ENCODE data around the gene COL5A1. TPM values are rescaled to one million over a fixed set of nuclear protein-coding genes. Genes with fewer than 3 reads are reported as not detected.

Gene COL5A1
- total RNA-seq, 2 donors from 2014 or later: not detected

DNA sequence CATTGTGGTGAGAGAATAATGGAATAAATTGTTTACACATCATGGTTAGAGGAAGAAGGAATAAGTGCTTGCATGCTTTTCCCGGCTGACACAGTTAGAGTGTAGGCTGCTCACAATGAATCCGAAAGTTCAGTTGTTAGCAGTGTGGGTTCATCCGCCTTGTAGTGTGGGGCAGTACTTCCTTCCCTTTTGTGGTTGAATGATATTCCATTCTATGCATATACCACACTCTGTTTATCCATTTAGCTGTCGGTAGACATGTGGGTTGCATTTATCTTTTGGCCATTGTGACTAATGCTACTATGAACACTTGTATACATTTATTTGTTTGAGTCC lies 84.0 kb downstream of the COL5A1 start:
- Mint-ChIP-seq H3K27ac (no peak overlapping the region), H3K4me3 (no peak overlapping the region), H3K27me3 (peaks cover 3 to 11% of the 10 kb centered on the region in 2 donors), H3K4me1 (ENCODE audit: low read depth in 2 of 2) (peaks cover 0 to 7% of the 10 kb centered on the region in 2 donors), H3K36me3 (no peaks in the 10 kb centered on the region), H3K9me3 (no peaks in the 10 kb centered on the region)
- no peak for DNase-seq (ENCODE audit: low spot score)
- no peak for ATAC-seq

DNA sequence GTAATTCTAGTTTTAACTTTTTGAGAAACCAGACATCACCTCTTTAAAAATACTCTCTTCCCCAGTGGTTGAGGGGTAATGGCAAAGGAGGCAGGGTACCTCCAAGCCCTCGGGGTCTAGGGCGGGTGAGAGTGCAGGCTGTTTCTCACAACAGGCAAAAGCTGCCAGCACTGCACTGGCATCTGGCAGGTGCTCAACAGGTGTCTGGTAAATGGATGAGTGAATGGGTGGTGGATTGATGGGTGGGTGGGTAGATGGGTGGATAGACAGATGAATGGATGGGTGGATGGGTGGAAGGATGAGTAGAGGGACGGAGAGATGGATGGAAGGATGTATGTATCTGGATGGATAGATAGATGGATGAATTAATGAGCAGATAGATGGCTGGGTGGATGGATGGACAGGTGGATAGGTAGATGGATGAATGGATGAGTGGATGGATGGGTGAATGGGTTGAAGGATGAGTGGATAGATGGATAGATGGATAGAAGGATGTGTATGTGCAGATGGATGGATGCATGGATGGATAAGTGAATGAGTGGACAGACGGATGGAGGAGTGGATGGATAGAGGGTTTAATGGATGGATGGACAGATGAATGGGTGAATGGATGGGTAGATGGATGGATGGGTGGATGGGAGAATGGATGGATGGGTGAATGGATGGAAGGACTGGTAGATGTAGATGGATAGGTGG lies 84.6 kb downstream of the COL5A1 start:
- no peak for ATAC-seq
- no peaks in the 10 kb centered on the region for H3K36me3 Mint-ChIP-seq
- DNase-seq (ENCODE audit: low spot score): no peak
- no peaks in the 10 kb centered on the region for H3K9me3 Mint-ChIP-seq
- H3K27ac Mint-ChIP-seq: no peak overlapping the region
- H3K4me3 Mint-ChIP-seq: no peak overlapping the region
- H3K4me1 Mint-ChIP-seq (ENCODE audit: low read depth in 2 of 2): peaks cover 0 to 7% of the 10 kb centered on the region in 2 donors
- peaks cover 3 to 11% of the 10 kb centered on the region in 2 donors for H3K27me3 Mint-ChIP-seq

DNA sequence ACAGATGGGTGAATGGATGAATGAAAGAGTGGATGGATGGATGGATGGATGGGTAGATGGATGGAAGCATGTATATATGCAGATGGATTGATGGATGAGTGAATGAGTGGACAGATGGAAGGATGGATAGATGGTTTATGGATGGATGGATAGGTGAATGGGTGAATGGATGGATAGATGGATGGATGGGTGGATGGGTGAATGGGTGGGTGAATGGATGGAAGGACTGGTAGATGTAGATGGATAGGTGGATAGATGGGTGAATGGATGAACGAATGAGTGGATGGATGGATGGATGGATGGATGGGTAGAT lies 85.1 kb downstream of the COL5A1 start:
- Mint-ChIP-seq H3K4me3 (no peak overlapping the region), H3K9me3 (no peaks in the 10 kb centered on the region), H3K27me3 (peaks cover 3 to 11% of the 10 kb centered on the region in 2 donors), H3K4me1 (ENCODE audit: low read depth in 2 of 2) (peaks cover 0 to 7% of the 10 kb centered on the region in 2 donors), H3K27ac (no peak overlapping the region), H3K36me3 (no peaks in the 10 kb centered on the region)
- ATAC-seq (no peak), DNase-seq (ENCODE audit: low spot score) (no peak)

DNA sequence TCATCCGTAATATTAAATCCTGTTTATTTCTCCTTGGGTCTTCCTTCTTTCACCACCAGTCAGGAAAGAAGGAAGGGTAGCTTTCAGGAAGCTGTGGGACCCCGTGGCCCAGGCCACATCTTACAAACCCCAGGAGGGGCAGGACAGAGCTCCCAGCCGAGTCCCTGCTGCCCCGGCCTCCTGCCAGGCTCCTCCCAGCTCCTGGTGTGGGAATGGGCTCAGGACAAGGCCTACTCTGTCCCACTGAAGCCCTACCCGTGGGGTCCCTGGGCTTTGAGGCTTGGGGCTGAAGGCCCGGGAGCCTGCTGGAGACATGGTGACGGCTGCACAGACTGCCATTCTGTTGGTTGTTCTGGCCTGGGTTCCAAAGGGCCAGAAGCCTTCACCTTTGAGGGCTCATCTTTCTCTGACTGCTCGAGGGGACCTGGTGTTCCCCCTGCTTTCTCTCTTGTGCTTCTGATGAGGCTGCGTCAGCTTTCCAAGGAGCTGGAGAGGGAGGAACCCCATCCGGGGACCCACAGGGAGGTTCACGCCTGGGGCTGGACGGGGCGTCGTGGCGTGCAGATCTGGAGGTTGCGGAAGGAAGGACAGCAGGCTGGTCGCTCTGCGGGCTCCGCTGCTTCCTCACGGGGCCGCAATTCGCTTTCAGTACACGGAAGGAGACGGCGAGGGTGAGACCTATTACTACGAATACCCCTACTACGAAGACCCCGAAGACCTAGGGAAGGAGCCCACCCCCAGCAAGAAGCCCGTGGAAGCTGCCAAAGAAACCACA lies 86.6 kb downstream of the COL5A1 start:
- Mint-ChIP-seq H3K4me1 (ENCODE audit: low read depth in 2 of 2) (peaks cover 0 to 4% of the 10 kb centered on the region in 2 donors), H3K36me3 (no peaks in the 10 kb centered on the region), H3K4me3 (no peak overlapping the region), H3K27ac (no peak overlapping the region), H3K27me3 (peaks cover 0 to under 1% of the 10 kb centered on the region in 2 donors), H3K9me3 (no peaks in the 10 kb centered on the region)
- DNase-seq (ENCODE audit: low spot score) (no peak), ATAC-seq (no peak)

DNA sequence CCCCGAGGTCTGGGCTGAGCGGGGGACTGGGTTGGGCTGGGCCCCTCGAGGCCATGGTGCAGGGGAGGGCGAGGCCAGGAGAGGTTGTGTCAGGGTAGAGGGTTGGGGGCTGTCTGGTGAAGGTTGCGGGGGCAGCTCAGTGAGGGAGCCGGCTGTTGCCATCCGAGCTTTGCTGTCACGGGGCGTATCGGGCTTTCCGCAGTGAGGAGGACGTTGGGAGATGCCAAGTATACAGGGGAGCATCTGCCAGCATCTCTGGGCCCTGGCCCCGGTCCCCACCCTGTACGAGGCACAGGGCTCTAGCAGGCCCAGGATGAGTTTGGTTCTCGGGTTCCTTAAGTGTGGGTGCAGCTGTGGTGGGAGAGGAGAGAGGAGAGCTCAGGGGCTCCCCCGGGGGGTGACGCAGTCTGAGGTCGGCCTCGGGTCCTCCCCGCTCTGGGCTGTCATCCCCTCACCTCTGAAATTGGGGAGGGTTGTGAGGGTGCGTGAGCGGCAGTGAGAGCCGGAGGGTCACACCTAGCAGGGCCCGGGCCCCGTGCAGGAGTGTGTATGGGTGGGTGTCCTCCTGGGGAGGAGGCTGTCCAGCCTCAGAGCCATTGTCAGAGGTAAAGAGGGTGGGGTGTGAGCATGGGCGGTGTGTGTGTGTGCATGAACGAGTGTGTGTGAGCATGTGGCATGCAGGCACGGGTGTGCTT lies 87.3 kb downstream of the COL5A1 start:
- no peak for DNase-seq (ENCODE audit: low spot score)
- H3K27me3 Mint-ChIP-seq: no peaks in the 10 kb centered on the region
- H3K27ac Mint-ChIP-seq: no peak overlapping the region
- no peak overlapping the region for H3K4me3 Mint-ChIP-seq
- H3K36me3 Mint-ChIP-seq: no peaks in the 10 kb centered on the region
- no peak for ATAC-seq
- no peaks in the 10 kb centered on the region for H3K9me3 Mint-ChIP-seq
- H3K4me1 Mint-ChIP-seq (ENCODE audit: low read depth in 2 of 2): peaks cover 0 to 4% of the 10 kb centered on the region in 2 donors

DNA sequence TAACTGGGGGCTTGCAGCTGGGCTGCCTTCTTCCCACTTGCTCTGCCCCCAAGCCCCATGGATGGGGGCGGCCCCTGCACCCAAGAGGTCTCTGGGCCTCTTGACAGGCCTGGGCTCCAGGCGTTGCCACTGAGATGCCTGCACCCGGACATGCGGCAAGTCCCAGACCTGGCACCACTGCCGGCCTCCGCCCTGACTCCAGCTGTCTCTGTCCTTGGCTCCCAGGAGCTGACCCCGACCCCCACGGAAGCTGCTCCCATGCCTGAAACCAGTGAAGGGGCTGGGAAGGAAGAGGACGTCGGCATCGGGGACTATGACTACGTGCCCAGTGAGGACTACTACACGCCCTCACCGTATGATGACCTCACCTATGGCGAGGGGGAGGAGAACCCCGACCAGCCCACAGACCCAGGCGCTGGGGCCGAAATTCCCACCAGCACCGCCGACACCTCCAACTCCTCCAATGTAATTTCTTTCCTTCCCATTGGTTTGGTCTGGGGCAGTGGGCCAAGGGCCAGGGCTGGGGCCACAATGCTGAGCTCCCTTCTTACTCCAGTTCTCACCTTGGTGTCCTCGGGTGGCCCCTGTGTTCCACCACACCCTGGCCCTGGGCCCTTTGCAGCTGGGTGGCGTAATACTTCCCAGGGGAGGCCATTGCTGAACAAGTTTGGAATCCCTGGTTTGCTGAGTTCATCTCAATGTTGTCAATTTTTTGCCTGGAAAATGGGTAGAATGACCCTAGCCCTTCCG lies 88.6 kb downstream of the COL5A1 start:
- DNase-seq (ENCODE audit: low spot score) (no peak), ATAC-seq (no peak)
- Mint-ChIP-seq H3K4me1 (ENCODE audit: low read depth in 2 of 2) (peaks cover 0 to 4% of the 10 kb centered on the region in 2 donors), H3K9me3 (no peaks in the 10 kb centered on the region), H3K27me3 (no peaks in the 10 kb centered on the region), H3K36me3 (no peaks in the 10 kb centered on the region), H3K27ac (no peak overlapping the region), H3K4me3 (no peak overlapping the region)

DNA sequence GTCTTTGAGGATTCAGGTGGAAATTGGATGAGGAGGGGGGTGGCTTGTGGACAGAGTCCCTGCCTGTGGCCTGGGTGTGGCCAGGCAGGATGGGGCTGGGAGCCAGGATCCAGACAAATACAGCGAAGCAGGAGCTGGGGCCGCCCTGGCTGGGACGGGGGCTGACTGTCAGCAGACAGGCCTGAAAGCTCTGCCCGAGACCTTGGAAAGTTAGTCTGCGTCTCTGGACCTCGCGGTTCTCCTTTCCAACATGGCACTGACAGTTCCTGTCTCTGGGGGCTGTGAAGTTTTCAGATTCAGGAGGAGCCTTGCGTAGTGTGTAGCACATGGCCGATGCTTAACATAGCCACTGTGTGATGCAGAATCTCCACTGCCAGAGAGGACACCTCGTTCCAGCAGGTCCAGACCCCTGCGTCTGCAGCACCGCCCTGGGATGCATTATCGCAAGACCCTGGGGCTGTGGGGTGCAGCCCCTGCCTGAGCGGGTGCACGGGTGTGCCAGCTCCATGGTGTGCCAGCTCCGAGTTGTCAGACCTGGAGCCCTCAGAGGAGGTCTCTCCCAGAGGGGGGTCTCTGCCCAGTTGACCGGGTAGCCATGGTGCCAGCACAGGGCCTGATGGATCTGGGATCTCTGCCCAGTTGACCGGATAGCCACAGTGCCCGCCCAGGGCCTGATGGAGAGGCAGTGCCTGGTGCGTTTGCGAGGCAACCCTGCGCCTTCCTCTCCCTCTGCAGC lies 89.3 kb downstream of the COL5A1 start:
- DNase-seq (ENCODE audit: low spot score) (no peak), ATAC-seq (no peak)
- Mint-ChIP-seq H3K27me3 (no peaks in the 10 kb centered on the region), H3K27ac (no peak overlapping the region), H3K36me3 (no peaks in the 10 kb centered on the region), H3K4me1 (ENCODE audit: low read depth in 2 of 2) (peaks cover 0 to 4% of the 10 kb centered on the region in 2 donors), H3K4me3 (no peak overlapping the region), H3K9me3 (no peaks in the 10 kb centered on the region)

DNA sequence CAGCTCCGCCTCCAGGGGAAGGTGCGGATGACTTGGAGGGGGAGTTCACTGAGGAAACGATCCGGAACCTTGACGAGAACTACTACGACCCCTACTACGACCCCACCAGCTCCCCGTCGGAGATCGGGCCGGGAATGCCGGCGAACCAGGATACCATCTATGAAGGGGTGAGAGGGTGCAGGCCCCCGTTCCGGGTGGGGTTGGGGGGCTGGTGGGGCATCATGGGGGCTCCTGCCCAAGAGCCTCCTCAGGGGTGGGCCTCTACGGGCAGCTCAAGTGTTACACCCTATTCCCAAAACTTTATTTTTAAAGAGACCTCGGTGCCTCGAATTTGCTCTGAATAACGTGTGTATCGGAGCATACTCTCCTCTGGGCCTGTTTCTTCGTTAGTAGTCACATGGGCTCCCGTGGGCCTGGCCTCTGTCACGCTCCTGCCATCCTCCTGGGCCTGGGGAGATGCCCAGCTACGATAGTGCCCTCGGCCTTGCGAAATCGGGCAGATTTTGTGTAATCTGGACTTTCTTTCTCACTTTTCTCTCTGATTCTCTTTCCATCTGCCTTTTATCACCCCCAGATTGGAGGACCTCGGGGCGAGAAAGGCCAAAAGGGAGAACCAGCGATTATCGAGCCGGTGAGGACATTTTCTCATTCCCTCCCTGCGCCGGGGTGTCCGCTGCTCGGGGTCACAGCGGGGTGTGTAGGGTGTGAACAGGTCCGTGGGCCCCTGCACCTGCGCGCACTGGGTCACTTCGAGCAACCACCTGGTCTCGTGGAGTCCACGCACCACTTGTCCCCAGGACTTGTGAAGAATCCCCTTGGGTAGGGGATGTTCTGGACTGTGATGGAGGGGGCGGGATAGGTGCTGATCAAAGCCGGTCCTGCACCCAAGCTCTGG lies 90.1 kb downstream of the COL5A1 start:
- H3K9me3 Mint-ChIP-seq: no peaks in the 10 kb centered on the region
- peaks cover 0 to 4% of the 10 kb centered on the region in 2 donors for H3K4me1 Mint-ChIP-seq (ENCODE audit: low read depth in 2 of 2)
- no peak overlapping the region for H3K27ac Mint-ChIP-seq
- H3K36me3 Mint-ChIP-seq: no peaks in the 10 kb centered on the region
- DNase-seq (ENCODE audit: low spot score) (no peak), ATAC-seq (no peak)
- H3K27me3 Mint-ChIP-seq: no peaks in the 10 kb centered on the region
- H3K4me3 Mint-ChIP-seq: no peak overlapping the region

DNA sequence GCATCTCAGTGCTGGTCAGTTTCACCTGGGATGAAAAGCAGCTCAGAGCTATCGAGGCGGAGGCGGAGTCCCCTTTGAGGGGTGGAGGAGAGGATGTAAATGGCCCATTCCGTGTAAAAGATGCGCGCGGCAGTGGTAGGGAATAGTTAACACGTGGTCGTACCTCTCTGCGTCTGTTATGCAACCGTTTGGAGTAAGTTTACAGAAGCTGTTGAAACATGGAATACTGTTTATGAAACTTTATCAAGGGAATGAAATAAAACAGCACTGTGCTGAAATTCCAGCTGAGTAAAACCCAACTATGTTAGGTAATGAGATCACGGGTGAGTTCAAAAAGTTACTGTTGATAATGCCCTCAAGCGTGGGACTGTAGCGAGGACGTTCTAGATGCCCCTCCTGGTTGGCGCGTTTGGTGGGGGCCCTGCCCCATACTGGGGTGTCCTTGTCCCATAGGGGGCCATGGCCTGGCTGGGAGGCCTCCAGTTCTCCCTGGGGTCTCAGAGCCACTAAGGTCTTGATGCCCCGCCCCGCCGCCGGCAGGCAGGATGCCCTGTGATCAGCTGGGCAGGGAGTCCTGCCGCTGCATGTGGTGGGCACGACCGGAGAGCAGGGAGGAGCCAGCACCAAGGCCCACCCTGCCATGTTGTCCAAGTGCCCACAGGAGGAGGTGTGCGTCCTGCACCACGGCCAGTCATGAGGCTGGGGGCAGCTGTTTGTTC lies 90.9 kb downstream of the COL5A1 start:
- H3K9me3 Mint-ChIP-seq: no peaks in the 10 kb centered on the region
- H3K36me3 Mint-ChIP-seq: no peaks in the 10 kb centered on the region
- DNase-seq (ENCODE audit: low spot score) (no peak), ATAC-seq (no peak)
- no peaks in the 10 kb centered on the region for H3K27me3 Mint-ChIP-seq
- no peak overlapping the region for H3K27ac Mint-ChIP-seq
- H3K4me1 Mint-ChIP-seq (ENCODE audit: low read depth in 2 of 2): peaks cover 0 to 4% of the 10 kb centered on the region in 2 donors
- H3K4me3 Mint-ChIP-seq: no peak overlapping the region

DNA sequence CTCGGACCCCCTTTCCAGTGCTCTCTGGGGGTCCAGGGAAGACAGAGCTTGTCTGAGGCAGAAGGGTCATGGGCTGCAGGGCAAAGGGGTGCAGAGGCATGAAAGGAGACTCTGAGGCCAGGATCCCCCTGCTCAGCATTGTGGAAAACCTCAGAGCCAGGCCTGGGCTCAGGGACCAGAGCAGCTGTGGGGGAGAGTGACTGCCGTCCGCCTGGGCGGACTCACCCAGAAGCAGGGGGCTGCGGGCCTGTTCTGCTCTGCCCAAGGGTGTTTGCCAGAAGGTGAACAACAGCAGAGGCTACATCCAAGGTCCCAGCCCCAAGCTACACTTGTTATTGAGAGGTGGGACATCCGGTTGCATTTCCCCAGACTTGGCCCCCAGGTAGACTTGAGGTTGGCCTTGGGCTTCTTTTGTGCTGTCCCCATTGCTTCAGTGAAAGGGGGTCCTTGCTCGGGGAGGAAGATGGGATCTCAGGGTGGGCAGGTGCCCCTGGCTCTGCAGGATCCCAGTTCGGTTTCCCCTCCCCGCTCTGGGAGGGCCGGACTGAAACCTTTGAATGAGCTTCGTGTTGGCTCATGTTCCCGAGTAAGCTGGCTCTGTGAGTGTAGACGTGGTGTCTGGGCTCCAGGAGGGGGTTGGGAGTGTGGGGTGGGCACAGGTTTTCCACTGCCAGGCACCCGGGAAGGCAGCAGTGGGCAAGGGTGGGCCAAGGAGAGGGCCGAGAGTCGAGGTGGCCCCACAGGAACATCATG lies 92.1 kb downstream of the COL5A1 start:
- DNase-seq (ENCODE audit: low spot score): no peak
- ATAC-seq: no peak
- H3K27ac Mint-ChIP-seq: no peak overlapping the region
- H3K36me3 Mint-ChIP-seq: no peaks in the 10 kb centered on the region
- H3K27me3 Mint-ChIP-seq: no peaks in the 10 kb centered on the region
- peaks cover 0 to 4% of the 10 kb centered on the region in 2 donors for H3K4me1 Mint-ChIP-seq (ENCODE audit: low read depth in 2 of 2)
- no peaks in the 10 kb centered on the region for H3K9me3 Mint-ChIP-seq
- no peak overlapping the region for H3K4me3 Mint-ChIP-seq

DNA sequence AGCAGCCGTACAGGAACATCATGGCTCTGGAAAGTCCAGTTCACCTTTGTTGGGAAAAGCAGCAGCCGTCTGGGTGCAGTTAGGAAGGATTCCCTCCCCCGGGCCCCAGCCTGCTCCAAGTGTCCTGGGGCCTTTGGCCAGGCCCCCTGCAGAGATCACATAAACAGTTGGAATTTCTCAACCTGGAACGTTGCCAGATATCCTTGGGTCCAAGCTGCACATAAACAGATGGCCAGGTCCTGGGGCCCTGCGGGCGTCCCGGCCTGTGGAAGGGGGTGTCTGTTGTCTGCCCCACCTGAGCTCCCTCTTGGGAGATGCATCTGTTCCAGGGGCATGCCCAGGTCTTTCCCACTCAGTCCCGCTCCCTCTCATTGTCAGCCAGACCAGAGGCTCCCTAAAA lies 92.7 kb downstream of the COL5A1 start:
- H3K27me3 Mint-ChIP-seq: peaks cover 0 to 2% of the 10 kb centered on the region in 2 donors
- H3K4me3 Mint-ChIP-seq: no peak overlapping the region
- H3K27ac Mint-ChIP-seq: no peak overlapping the region
- H3K4me1 Mint-ChIP-seq (ENCODE audit: low read depth in 2 of 2): peaks cover 0 to 1% of the 10 kb centered on the region in 2 donors
- H3K9me3 Mint-ChIP-seq: no peaks in the 10 kb centered on the region
- ATAC-seq (no peak), DNase-seq (ENCODE audit: low spot score) (no peak)
- H3K36me3 Mint-ChIP-seq: no peaks in the 10 kb centered on the region

Data from natural killer cell treated with Interleukin-12 subunit alpha and Interleukin-12 subunit beta and Interleukin-15 and Interleukin-18, amount 100 ng/mL, for 72 hours (primary cell).